Activated effector memory CD4-positive, alpha-beta T cell treated with Interleukin-2 at 50 U/mL for 16 hours (primary cell): ENCODE results near the gene FTCD.
A peak's percentile ranks its signal among the peaks of the same experiment; 100 is the strongest.

Experiments used
- DNase-seq: peaks from one replicate; pipeline ENCODE4 v3.0.0-alpha.2; 2020

Gene FTCD

DNA sequence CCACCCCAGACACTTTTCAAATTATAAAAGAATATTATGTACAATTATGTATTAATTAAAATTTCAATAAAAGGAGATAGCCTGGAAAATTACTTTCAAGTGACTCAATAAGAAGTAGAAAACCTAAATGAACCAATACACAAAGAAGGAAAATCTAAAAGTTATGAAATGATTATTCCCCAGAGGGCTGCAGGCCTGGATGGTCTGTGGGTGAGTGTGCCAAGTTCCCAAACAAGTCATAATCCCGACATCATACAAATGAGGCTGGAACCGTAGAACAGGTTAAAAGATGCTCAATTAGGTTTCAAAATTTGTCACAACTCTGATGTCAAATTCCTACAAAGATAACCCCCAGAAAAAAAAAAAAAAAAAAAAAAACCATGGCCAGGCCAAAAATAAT lies 16.2 kb upstream of the FTCD start:
- no peak for DNase-seq

DNA sequence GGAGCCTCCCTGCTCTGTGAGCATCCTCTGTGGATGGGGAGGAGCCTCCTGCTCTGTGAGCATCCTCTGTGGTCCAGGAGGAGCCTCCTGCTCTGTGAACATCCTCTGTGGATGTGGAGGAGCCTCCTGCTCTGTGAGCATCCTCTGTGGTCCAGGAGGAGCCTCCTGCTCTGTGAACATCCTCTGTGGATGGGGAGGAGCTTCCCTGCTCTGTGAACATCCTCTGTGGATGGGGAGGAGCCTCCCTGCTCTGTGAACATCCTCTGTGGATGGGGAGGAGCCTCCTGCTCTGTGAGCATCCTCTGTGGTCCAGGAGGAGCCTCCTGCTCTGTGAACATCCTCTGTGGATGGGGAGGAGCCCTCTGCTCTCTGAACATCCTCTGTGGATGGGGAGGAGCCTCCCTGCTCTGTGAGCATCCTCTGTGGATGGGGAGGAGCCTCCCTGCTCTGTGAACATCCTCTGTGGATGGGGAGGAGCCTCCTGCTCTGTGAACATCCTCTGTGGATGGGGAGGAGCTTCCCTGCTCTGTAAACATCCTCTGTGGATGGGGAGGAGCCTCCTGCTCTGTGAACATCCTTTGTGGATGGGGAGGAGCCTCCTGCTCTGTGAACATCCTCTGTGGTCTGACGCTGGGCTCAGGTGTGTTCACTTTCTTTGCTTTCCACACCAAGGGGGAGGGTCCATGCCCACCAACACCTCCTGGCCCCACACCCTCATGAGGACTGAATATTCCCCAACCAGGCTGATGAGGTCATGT lies 15.2 kb upstream of the FTCD start:
- peak; percentile 28 for DNase-seq

DNA sequence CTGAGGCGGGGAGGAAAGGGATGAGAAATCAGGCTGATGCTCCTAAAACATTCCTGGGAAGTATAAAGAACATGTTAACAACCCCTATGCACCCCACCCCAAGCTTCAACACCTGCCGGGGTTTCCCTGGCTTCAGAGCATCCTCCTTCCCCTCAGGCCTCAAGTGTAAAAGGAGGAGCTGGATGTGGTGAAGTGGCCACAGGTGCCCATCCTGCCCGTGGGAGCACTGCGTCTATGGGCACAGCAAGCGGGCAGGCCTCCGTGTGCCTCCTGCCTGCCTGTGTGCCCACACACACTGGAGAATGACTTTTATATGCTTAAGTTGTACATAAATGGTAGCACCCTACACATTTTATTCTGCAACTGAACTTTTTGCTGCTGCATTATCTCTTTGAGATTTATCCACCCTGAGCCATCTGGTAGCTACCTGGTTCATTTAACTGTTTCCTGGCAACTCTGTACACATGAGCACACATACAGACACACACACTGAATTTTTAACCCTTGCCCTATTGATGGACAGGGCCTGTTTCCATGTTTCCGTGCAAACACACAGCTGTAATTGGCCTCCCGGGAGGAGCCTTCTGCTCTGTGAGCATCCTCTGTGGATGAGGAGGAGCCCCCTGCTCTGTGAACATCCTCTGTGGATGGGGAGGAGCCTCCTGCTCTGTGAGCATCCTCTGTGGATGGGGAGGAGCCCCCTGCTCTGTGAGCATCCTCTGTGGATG lies 13.4 kb upstream of the FTCD start:
- DNase-seq: no peak

DNA sequence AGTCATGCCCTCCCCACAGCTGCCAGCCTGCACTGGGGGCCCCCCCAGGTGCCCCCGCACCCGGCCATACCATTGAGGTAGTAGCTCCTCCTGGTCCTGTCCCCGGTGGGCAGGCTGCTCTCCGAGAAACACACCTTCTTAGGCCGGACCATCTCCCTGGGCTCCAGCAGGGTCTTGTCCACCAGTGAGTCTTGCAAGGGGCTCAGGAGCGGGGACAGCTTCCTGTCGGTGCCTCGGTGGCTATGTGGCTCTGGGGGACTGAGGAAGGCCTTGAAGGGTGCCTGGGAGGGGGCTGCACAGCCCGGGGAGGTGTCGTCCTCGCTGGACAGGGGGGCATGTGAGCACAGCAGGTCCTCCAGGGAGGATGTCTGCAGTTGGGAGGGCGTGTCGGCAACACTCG lies 12.9 kb upstream of the FTCD start:
- no peak for DNase-seq

DNA sequence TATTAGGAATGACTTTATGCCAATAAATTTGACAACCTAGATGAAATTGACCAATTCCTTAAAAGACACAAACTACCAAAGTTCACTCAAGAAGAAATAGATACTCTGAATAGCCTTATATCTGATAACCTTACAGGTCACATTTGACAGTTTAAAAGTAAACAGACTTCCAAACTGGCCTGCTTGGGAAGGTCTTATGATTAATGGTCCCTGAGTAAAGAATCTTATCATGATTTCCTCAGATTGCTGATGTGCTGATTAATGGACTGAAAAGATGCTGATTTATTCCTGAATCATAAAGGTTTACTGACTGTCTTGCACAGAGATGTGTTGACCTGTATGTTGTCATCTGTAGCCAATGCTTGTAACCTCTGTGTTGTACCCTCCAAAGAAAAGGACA lies 9.7 kb upstream of the FTCD start:
- DNase-seq: no peak

DNA sequence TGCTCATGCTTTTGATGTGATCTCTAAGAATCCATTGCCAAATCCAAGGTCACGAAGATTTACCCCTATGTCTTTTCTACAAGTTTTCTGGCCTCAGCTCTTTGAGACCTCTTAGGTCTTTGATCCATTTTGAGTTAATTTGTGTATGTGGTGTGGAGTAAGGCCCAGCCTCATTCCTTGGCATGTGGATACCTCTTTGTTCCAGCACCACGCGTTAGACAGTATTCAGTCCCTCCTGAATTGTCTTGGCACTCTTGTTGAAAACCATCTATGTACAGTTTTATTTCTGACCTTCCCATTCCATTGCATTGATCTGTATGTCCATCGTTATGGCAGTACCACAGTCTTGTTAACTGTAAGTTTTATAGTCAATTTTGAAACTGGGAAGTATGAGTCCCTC lies 8.0 kb upstream of the FTCD start:
- no peak for DNase-seq

- DNase-seq: no peak
Measured at GRCh38 chr21:46161633-46162592, 6.5 kb upstream of the FTCD start.

- no peak for DNase-seq
Measured at GRCh38 chr21:46160907-46161632, 5.7 kb upstream of the FTCD start.

DNA sequence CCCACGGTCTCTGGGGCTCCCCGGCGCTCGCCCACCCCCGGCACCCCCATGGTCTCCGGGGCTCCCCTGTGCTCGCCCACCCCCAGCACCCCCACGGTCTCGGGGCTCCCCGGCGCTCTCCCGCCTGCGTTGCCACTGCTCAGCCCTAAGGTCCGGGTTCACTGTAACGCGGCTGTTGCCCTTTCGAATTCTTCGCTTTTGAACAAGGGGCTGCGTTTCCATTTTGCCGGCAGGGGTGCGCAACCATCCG lies 5.2 kb upstream of the FTCD start:
- DNase-seq: no peak

DNA sequence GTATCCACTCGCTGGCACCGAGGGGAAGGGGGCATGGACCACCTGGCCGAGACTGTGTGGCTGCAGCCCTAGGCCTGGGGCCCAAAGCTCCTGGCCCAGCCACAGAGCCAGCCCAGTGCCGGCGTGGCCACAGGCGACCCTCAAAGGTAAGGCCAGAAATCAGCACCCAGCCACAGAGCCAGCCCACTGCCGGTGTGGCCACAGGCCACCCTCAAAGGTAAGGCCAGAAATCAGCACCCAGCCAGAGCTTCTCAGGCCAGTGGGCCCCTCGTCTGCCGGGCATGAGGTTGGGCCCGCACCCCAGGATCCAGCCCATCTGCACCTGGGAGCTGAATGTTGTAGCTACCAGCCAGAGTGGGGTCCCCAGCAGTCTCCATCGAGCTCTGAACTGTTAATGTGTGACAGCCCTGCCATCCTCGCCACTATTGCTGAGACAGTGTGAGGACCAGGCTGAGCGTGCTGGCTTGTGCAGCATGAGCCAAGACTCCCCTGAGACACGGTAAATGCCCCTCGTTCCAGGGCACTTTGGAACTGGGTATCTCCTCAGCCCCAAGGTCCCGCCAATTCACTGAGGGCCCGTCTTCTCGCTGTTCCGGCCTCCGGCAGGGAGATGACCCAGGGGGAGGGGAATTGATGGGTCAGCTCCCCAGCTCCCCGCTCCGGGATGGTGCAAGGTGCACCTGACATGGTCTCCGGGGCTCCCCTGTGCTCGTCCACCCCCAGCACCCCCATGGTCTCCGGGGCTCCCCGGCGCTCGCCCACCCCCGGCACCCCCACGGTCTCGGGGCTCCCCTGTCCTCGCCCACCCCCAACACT lies 4.7 kb upstream of the FTCD start:
- no peak for DNase-seq

DNA sequence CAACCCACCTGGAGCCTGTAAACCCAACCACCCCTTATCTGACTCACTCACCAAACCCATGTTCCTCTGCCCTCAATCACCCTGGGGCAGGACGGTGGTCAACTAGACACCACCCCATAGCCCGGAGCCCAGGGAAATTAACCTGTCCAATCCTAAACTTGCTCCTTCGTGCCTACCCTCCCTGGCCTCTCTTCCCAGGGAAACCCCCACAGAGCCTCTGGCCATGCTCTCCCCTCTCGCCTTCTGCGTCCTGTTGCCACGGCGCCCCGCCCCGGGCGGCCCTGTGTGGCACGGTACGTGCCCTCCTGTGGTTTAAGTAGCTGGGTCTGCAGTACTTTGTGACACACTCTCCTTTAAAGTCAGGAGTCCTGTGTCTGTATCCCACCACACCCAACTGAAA lies 4.0 kb upstream of the FTCD start:
- no peak for DNase-seq

GRCh38 chr21:46158666-46159300 lies 3.4 kb upstream of the FTCD start:
- no peak for DNase-seq

GRCh38 chr21:46157987-46158451 lies 2.6 kb upstream of the FTCD start:
- no peak for DNase-seq

DNA sequence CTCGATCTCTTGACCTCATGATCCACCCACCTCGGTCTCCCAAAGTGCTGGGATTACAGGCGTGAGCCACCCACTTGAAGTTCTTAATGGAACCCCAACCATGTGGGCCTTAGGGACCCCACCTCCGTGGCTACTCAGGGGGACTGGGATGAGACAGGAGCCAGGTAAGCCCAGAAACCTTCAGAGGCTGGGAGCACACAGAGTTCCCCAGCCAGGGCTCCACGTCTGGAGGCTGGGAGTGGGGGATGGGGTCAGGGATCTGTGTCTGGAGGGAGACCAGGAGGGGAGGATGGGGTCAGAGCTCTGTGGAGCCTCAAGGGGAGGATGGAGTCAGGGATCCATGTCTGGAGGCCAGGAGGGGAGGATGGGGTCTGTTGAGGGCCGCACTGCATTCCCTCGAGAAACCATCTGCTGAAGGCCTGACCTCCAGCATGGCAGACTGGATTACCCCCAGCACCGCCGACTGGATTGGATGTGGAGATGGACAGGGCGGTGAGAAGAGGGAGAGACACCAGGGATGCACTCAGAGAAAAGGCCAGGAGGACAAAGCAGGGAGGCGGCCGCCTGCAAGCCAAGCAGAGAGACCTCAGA lies 2.1 kb upstream of the FTCD start:
- no peak for DNase-seq

DNA sequence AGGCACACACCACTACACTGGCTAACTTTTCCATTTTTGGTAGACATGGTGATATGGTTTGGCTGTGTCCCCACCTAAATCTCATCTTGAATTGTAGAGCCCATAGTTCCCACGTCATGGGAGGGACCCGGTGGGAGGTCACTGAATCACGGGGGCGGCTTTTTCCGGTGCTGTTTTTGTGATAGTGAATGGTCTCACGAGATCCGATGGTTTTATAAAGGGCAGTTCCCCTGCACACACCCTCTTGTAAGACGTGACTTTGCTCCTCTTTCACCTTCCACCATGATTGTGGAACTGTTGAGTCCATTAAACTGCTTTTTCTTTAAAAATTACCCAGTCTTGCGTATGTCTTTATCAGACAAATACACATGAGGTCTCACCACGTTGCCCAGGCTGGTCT lies 1.3 kb upstream of the FTCD start:
- no peak for DNase-seq

- no peak for DNase-seq
Measured at GRCh38 chr21:46156378-46156645, 933 bp upstream of the FTCD start.

- DNase-seq: no peak
Measured at GRCh38 chr21:46154955-46155513, 345 bp downstream of the FTCD start.

DNA sequence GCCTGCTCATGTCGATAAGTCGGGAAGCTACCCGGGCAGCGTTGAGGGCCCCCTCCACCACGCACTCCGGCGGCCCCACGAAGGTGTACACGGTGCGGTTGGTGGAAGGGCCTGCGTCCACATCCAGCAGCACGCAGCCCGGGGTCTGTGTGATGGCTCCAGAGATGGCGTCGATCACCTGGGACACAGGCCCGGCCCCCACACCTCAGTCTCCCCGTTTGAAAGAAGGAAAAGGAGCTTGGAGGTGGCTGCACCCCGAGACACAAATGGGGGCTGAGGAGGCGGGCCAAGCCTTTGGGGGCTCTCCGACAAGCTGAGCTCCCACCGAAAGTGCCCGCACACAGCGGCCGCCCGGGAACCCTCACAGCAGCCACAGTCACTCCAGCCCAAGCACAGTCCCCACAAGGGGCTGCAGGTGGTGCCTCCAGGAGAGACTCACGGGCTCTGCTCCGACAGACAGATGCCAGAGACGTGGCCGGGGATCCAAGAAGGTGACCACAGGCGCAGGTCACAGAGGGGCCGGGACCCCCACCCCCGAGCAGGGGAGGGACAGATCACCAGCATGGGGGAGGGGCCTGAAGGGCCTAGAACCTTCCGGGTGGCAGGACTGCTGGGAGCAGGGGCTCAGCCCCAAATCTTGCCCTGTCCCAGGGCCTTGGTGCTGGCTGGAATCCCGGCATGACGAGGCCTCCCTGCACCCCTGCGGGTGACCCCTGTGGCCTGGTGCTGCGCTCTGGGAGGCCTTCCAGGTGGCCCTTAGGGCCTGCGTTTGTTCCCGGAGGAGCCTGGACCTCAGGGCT lies 1.0 kb downstream of the FTCD start:
- DNase-seq: no peak

GRCh38 chr21:46153247-46154154 lies 1.9 kb downstream of the FTCD start:
- peak; percentile 9 for DNase-seq
